MM.1S (cell line): ENCODE data around the gene OPRL1.

Experiments used
- CTCF ChIP-seq: fragments of 300-600 bp; sonication (generic); IDR thresholded peaks from 2 replicates; pipeline ENCODE4 v1.5.1; 2016; ENCODE audit warnings: antibody characterized with exemption, low read length, mixed read lengths
- EZH2 ChIP-seq: fragments of 300-600 bp; sonication (generic); optimal IDR thresholded peaks from 2 replicates; pipeline ENCODE3; 2017; ENCODE audit warnings: low read depth, mild to moderate bottlenecking, antibody characterized with exemption, low read length, mixed read lengths

DNA sequence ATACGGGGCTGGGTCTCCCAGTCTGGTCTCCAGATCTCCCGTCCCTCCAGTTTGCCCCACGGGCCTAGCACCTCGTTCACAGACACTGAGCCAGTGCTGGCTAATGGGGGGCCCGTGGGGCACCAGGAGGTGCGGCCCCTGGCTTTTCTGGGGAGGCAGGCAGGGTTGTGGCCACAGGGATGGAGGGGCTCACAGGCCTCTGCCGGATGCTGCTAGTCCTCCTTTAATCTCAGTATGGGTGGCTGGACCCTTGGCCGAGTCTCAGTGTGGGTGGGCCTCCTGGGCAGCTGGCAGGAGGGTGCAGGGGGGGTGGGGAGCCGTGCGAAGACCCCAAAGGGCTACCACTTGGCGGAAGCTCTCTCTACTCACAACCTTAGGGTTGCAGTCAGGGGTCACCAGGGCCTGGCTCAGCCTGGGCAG, 28.8 kb upstream of the OPRL1 start:
- TF ChIP-seq EZH2 (no peak), CTCF (no peak)
